Measurements from ENCODE around the gene GJC2. TPM values are rescaled to one million over a fixed set of nuclear protein-coding genes. Genes with fewer than 3 reads are reported as not detected.

Gene GJC2
- total RNA-seq, 2 donors from 2014 or later, result 0.93 to 2.3 TPM

DNA sequence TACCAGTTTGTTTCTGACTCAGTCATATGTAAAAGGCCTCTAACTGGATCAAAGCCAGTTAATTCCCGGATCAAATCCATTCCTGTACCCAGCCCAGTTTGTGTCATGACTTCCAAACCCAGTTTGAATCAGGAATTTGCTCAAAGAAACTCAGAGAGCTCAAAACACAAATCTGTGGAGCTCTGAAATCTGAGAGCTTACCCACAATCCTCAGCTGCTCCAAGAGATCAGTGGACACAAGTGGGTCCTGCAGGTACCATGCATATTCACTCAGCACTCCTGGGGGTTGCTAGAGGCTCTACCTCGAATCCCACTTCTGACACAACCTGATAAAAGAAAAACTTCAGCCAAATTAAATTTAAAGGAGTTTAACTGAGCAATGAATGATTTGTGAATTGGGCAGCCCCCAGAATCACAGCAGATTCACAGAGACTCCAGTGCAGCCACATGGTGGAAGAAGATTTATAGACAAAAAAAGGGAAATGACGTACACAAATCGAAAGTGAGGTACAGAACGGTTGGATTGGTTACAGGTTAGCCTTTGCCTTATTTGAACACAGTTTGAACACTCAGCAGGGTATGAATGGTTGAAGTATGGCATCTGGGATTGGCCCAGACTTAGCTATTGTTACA, 28.8 kb upstream of the GJC2 start:
- Histone ChIP-seq H3K27me3 (no peaks in the 10 kb centered on the region), H3K4me1 (no peaks in the 10 kb centered on the region), H3K9me3 (no peaks in the 10 kb centered on the region), H3K36me3 (no peaks in the 10 kb centered on the region), H3K4me3 (no peak overlapping the region), H3K27ac (no peak overlapping the region)
- no peak for DNase-seq (ENCODE audit: low spot score)
- TF ChIP-seq, protein P1, sequence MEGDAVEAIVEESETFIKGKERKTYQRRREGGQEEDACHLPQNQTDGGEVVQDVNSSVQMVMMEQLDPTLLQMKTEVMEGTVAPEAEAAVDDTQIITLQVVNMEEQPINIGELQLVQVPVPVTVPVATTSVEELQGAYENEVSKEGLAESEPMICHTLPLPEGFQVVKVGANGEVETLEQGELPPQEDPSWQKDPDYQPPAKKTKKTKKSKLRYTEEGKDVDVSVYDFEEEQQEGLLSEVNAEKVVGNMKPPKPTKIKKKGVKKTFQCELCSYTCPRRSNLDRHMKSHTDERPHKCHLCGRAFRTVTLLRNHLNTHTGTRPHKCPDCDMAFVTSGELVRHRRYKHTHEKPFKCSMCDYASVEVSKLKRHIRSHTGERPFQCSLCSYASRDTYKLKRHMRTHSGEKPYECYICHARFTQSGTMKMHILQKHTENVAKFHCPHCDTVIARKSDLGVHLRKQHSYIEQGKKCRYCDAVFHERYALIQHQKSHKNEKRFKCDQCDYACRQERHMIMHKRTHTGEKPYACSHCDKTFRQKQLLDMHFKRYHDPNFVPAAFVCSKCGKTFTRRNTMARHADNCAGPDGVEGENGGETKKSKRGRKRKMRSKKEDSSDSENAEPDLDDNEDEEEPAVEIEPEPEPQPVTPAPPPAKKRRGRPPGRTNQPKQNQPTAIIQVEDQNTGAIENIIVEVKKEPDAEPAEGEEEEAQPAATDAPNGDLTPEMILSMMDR (IDR thresholded peaks at IDR 0.05), result no peak

DNA sequence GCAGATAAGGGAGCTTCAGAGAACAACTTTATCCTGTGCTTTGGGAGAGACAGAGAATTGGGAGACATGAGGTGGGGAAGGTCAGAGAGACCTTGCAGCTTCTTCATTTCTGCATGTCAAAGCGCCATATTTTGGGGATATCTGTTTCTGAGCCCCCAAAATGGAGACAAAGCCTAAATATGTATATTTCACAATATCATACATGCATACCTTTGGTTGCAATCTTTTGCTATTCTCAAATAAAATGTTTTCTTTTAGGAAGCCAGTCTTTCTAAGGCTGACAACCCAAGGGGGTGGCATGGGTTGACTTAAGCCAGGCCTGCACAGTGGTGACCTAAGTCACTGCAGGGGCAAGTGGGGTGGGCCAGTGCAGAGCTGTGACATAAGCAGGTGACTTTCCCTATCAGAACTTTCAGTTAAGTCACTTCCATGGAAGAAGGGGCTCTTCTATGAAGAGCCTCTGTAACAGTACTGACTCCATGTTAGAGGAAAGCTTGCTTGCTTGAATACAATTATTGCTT, 26.7 kb upstream of the GJC2 start:
- Histone ChIP-seq H3K27ac (no peak overlapping the region), H3K4me3 (no peak overlapping the region), H3K9me3 (no peaks in the 10 kb centered on the region), H3K27me3 (no peaks in the 10 kb centered on the region), H3K4me1 (no peaks in the 10 kb centered on the region), H3K36me3 (no peaks in the 10 kb centered on the region)
- DNase-seq (ENCODE audit: low spot score), result no peak
- TF ChIP-seq, protein P1 (IDR thresholded peaks at IDR 0.05), result no peak

DNA sequence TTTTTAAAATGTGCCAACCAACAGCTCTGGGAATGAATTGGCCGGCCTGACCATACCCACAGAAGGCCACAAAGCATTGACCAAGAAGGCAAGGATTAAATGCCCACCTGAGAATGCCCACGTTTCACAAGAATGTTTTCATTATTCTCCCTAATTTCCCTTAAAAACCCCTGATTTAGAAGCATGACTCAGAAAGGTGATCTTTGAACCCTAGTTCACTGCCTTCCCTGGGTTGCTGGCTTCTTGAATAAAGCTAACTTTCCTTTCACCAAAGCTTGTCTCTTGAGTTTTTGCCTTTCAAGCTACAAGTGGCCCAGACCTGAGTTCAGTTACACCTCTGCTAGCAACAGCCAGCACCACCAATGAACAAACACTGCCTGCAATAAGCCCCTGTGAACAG, 26.2 kb upstream of the GJC2 start:
- Histone ChIP-seq H3K27ac (no peak overlapping the region), H3K4me3 (no peak overlapping the region), H3K36me3 (no peaks in the 10 kb centered on the region), H3K9me3 (no peaks in the 10 kb centered on the region), H3K4me1 (no peaks in the 10 kb centered on the region), H3K27me3 (no peaks in the 10 kb centered on the region)
- TF ChIP-seq, protein P1 (IDR thresholded peaks at IDR 0.05), result no peak
- DNase-seq (ENCODE audit: low spot score), result no peak

DNA sequence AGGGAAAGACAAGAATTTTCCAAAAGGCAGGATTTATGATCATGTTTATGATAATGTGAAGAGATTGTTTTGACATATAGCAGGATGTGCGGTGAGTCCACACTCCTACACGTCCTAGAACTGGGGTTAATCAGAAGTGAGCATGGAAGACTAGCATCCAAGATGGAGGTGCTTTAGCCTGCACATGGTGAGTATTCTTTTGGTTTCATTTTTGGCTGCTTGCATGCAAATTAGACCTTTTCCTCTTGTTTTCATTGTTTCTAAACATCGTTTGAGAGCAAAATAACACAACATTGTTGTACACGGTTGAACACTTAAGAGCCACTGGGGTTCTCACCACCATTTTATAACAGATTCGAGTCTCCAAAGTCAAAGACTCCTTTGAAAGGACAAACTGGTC, 24.5 kb upstream of the GJC2 start:
- Histone ChIP-seq H3K4me3 (no peak overlapping the region), H3K9me3 (no peaks in the 10 kb centered on the region), H3K27ac (no peak overlapping the region), H3K4me1 (no peaks in the 10 kb centered on the region), H3K36me3 (no peaks in the 10 kb centered on the region), H3K27me3 (no peaks in the 10 kb centered on the region)
- DNase-seq (ENCODE audit: low spot score), result no peak
- TF ChIP-seq, protein P1 (IDR thresholded peaks at IDR 0.05), result no peak

DNA sequence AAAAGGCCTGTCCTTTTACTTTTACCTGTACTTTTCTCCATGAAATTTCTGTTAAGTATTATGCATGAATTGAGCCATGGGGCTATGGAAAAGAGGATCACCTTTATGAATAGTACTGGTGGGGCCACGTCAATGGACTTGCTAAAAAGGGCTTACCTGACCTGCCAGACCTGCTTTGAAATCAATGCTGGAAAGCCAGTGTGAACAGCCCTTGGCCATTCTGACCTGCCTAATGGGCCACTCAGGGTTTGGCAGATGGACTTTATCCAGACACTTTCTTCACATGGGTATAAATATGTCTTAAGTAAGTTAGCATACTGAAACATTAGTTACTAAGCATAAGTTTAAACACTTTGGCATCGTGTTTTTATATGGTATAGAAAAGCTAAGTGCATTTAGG, 18.0 kb upstream of the GJC2 start:
- no peak overlapping the region for H3K27ac ChIP-seq
- DNase-seq (ENCODE audit: low spot score), result no peak
- H3K4me3 ChIP-seq, result no peak overlapping the region
- peaks cover 0 to 3% of the 10 kb centered on the region in 2 donors for H3K4me1 ChIP-seq
- TF ChIP-seq, protein P1 (IDR thresholded peaks at IDR 0.05), result no peak
- no peaks in the 10 kb centered on the region for H3K27me3 ChIP-seq
- no peaks in the 10 kb centered on the region for H3K9me3 ChIP-seq
- no peaks in the 10 kb centered on the region for H3K36me3 ChIP-seq

DNA sequence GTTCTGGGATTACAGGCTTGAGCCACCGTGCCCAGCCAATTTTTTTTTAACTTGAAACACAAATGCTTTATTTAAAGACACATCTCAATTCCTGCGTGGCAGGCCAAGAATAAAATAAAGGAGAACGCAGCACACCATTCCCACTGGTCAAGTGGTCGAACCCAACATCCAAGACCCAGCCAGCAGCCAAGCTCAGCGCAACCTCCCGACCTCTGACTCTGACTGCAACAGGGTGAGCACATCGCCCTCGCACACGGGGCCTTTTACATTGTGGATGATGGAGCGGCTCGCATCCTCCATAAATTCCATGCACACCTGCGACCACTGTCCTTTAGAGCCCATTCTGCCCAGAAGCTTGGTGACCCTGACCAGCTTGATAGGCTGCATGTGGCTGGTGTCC, 15.1 kb upstream of the GJC2 start:
- TF ChIP-seq, protein P1 (IDR thresholded peaks at IDR 0.05), result no peak
- no peak overlapping the region for H3K4me3 ChIP-seq
- no peaks in the 10 kb centered on the region for H3K27me3 ChIP-seq
- H3K9me3 ChIP-seq, result no peaks in the 10 kb centered on the region
- peaks cover 0 to 3% of the 10 kb centered on the region in 2 donors for H3K4me1 ChIP-seq
- no peaks in the 10 kb centered on the region for H3K36me3 ChIP-seq
- DNase-seq (ENCODE audit: low spot score), result no peak
- H3K27ac ChIP-seq, result no peak overlapping the region
